Measurements from ENCODE around the gene MFN1. TPM values are rescaled to one million over a fixed set of nuclear protein-coding genes. Genes with fewer than 3 reads are reported as not detected.

Gene MFN1
- total RNA-seq, 3 donors from 2014 or later (not counting 1 experiment from before 2014, with no cell fraction given), result 42.4 to 52.9 (median 47.2) TPM

GRCh38 chr3:179336345-179336929 lies 11.1 kb upstream of the MFN1 start:
- intact Hi-C loops (cut with micrococcal nuclease), result no loop called here
- H3K4me3 ChIP-seq (ENCODE audit: low read length), result no peak overlapping the region
- TF ChIP-seq CTCF (IDR thresholded peaks at IDR 0.05), result no peak
- Mint-ChIP-seq H3K27me3 (ENCODE audit: low read depth in 2 of 2) (no peaks in the 10 kb centered on the region), H3K4me3 (no peak overlapping the region), H3K4me1 (no peaks in the 10 kb centered on the region), H3K36me3 (peaks cover 11% of the 10 kb centered on the region), H3K27ac (no peak overlapping the region), H3K9me3 (no peaks in the 10 kb centered on the region)
- H3K27ac ChIP-seq (ENCODE audit: low read length), result no peak overlapping the region
- H3K36me3 ChIP-seq (ENCODE audit: control insufficient read depth, insufficient read depth, low read length), result peaks cover 41% of the 10 kb centered on the region
- no peaks in the 10 kb centered on the region for H3K9me3 ChIP-seq (ENCODE audit: control insufficient read depth, insufficient read depth, low read length)
- WGBS (ENCODE audit: insufficient coverage), result no CpG with 5 or more reads among the region's 1 CpG
- no peak for ATAC-seq
- no peaks in the 10 kb centered on the region for H3K27me3 ChIP-seq (ENCODE audit: control insufficient read depth, insufficient read depth, low read length)
- DNase-seq, result no peak
- no peaks in the 10 kb centered on the region for H3K4me1 ChIP-seq (ENCODE audit: control insufficient read depth, insufficient read depth, low read length)

GRCh38 chr3:179348325-179349013 lies 960 bp downstream of the MFN1 start:
- Histone ChIP-seq H3K4me1 (ENCODE audit: control insufficient read depth, insufficient read depth, low read length) (peaks cover 10% of the 10 kb centered on the region), H3K4me3 (ENCODE audit: low read length) (peak overlapping the region; percentile 90), H3K9me3 (ENCODE audit: control insufficient read depth, insufficient read depth, low read length) (no peaks in the 10 kb centered on the region), H3K27ac (ENCODE audit: low read length) (peak overlapping the region; percentile 66), H3K36me3 (ENCODE audit: control insufficient read depth, insufficient read depth, low read length) (peaks cover 17% of the 10 kb centered on the region), H3K27me3 (ENCODE audit: control insufficient read depth, insufficient read depth, low read length) (no peaks in the 10 kb centered on the region)
- DNase-seq (peak in 1 of 2 donors; percentile 25), ATAC-seq (no peak)
- Mint-ChIP-seq H3K27ac (peak overlapping the region; percentile 90 to 98), H3K4me3 (peak overlapping the region; percentile 95), H3K9me3 (no peaks in the 10 kb centered on the region), H3K36me3 (peaks cover under 1% of the 10 kb centered on the region), H3K4me1 (peaks cover 17 to 18% of the 10 kb centered on the region in 2 donors), H3K27me3 (ENCODE audit: low read depth in 2 of 2) (no peaks in the 10 kb centered on the region)
- 31% methylated on average over 4 of the region's 5 CpGs for WGBS (ENCODE audit: insufficient coverage)
- TF ChIP-seq CTCF (IDR thresholded peaks at IDR 0.05), result no peak
- intact Hi-C loops (cut with micrococcal nuclease), result no loop called here

GRCh38 chr3:179355996-179356395 lies 8.5 kb downstream of the MFN1 start:
- H3K4me1 Mint-ChIP-seq, result peaks cover 6 to 27% of the 10 kb centered on the region in 2 donors

More at GRCh38 chr3:179355996-179356395, 8.5 kb downstream of the MFN1 start:
- Mint-ChIP-seq H3K27ac (no peak overlapping the region), H3K4me3 (no peak overlapping the region), H3K27me3 (ENCODE audit: low read depth in 2 of 2) (no peaks in the 10 kb centered on the region), H3K36me3 (peaks cover 17% of the 10 kb centered on the region), H3K9me3 (no peaks in the 10 kb centered on the region)
- peaks cover 56% of the 10 kb centered on the region for H3K36me3 ChIP-seq (ENCODE audit: control insufficient read depth, insufficient read depth, low read length)
- H3K27me3 ChIP-seq (ENCODE audit: control insufficient read depth, insufficient read depth, low read length), result no peaks in the 10 kb centered on the region
- DNase-seq (no peak), ATAC-seq (no peak)
- 100% methylated on average over 1 of the region's 1 CpG for WGBS (ENCODE audit: insufficient coverage)
- intact Hi-C loops (cut with micrococcal nuclease), result no loop called here
- no peaks in the 10 kb centered on the region for H3K9me3 ChIP-seq (ENCODE audit: control insufficient read depth, insufficient read depth, low read length)
- no peak for TF ChIP-seq CTCF (IDR thresholded peaks at IDR 0.05)
- no peak overlapping the region for H3K4me3 ChIP-seq (ENCODE audit: low read length)
- no peak overlapping the region for H3K27ac ChIP-seq (ENCODE audit: low read length)
- H3K4me1 ChIP-seq (ENCODE audit: control insufficient read depth, insufficient read depth, low read length), result no peaks in the 10 kb centered on the region
